Measurements from ENCODE around the gene HRH2. TPM values are rescaled to one million over a fixed set of nuclear protein-coding genes. Genes with fewer than 3 reads are reported as not detected.
A peak's percentile ranks its signal among the peaks of the same experiment; 100 is the strongest.

Gene HRH2
- polyA plus RNA-seq, 1 donor, result 2.1 TPM

GRCh38 chr5:175621971-175622370 is 35.9 kb upstream of the HRH2 start:
- H3K4me1 ChIP-seq (ENCODE audit: control insufficient read depth, insufficient read depth, low read length), result no peaks in the 10 kb centered on the region
- H3K9me3 ChIP-seq (ENCODE audit: control insufficient read depth, low read depth, low read length), result no peaks in the 10 kb centered on the region
- WGBS (ENCODE audit: insufficient coverage, low lambda C conversion rate), result 100% methylated on average over 1 of the region's 1 CpG
- DNase-seq, result no peak
- H3K4me3 ChIP-seq (ENCODE audit: low read length), result no peak overlapping the region
- no peak overlapping the region for H3K27ac ChIP-seq (ENCODE audit: low read length)
- H3K36me3 ChIP-seq (ENCODE audit: control insufficient read depth, insufficient read depth, low read length), result no peaks in the 10 kb centered on the region
- H3K27me3 ChIP-seq (ENCODE audit: control insufficient read depth, insufficient read depth, low read length), result no peaks in the 10 kb centered on the region

- no peaks in the 10 kb centered on the region for H3K9me3 ChIP-seq (ENCODE audit: control insufficient read depth, low read depth, low read length)
- H3K27me3 ChIP-seq (ENCODE audit: control insufficient read depth, insufficient read depth, low read length), result no peaks in the 10 kb centered on the region
- H3K4me1 ChIP-seq (ENCODE audit: control insufficient read depth, insufficient read depth, low read length), result no peaks in the 10 kb centered on the region
- no peak overlapping the region for H3K27ac ChIP-seq (ENCODE audit: low read length)
- H3K4me3 ChIP-seq (ENCODE audit: low read length), result no peak overlapping the region
- 60% methylated on average over 1 of the region's 7 CpGs for WGBS (ENCODE audit: insufficient coverage, low lambda C conversion rate)
- peak in 1 of 2 donors; percentile 11 for DNase-seq
- no peaks in the 10 kb centered on the region for H3K36me3 ChIP-seq (ENCODE audit: control insufficient read depth, insufficient read depth, low read length)
These were observed 34.8 kb upstream of the HRH2 start for GRCh38 chr5:175623088-175623487.

GRCh38 chr5:175624316-175624715 is 33.6 kb upstream of the HRH2 start:
- WGBS (ENCODE audit: insufficient coverage, low lambda C conversion rate), result no CpG with 5 or more reads among the region's 3 CpGs

GRCh38 chr5:175627005-175627404 is 30.9 kb upstream of the HRH2 start:
- no peak for DNase-seq
- H3K27me3 ChIP-seq (ENCODE audit: control insufficient read depth, insufficient read depth, low read length), result no peaks in the 10 kb centered on the region
- H3K4me1 ChIP-seq (ENCODE audit: control insufficient read depth, insufficient read depth, low read length), result no peaks in the 10 kb centered on the region
- no CpG with 5 or more reads among the region's 5 CpGs for whole genome bisulfite sequencing (ENCODE audit: insufficient coverage, low lambda C conversion rate)
- no peaks in the 10 kb centered on the region for H3K9me3 ChIP-seq (ENCODE audit: control insufficient read depth, low read depth, low read length)
- H3K27ac ChIP-seq (ENCODE audit: low read length), result no peak overlapping the region
- no peak overlapping the region for H3K4me3 ChIP-seq (ENCODE audit: low read length)
- no peaks in the 10 kb centered on the region for H3K36me3 ChIP-seq (ENCODE audit: control insufficient read depth, insufficient read depth, low read length)

More at GRCh38 chr5:175624316-175624715, 33.6 kb upstream of the HRH2 start:
- no peak for DNase-seq
- no peaks in the 10 kb centered on the region for H3K9me3 ChIP-seq (ENCODE audit: control insufficient read depth, low read depth, low read length)
- H3K27me3 ChIP-seq (ENCODE audit: control insufficient read depth, insufficient read depth, low read length), result no peaks in the 10 kb centered on the region
- H3K27ac ChIP-seq (ENCODE audit: low read length), result no peak overlapping the region
- H3K4me1 ChIP-seq (ENCODE audit: control insufficient read depth, insufficient read depth, low read length), result no peaks in the 10 kb centered on the region
- no peaks in the 10 kb centered on the region for H3K36me3 ChIP-seq (ENCODE audit: control insufficient read depth, insufficient read depth, low read length)
- no peak overlapping the region for H3K4me3 ChIP-seq (ENCODE audit: low read length)

- Histone ChIP-seq H3K4me1 (ENCODE audit: control insufficient read depth, insufficient read depth, low read length) (no peaks in the 10 kb centered on the region), H3K27ac (ENCODE audit: low read length) (no peak overlapping the region), H3K4me3 (ENCODE audit: low read length) (no peak overlapping the region), H3K27me3 (ENCODE audit: control insufficient read depth, insufficient read depth, low read length) (no peaks in the 10 kb centered on the region), H3K36me3 (ENCODE audit: control insufficient read depth, insufficient read depth, low read length) (no peaks in the 10 kb centered on the region), H3K9me3 (ENCODE audit: control insufficient read depth, low read depth, low read length) (no peaks in the 10 kb centered on the region)
- no peak for DNase-seq
- WGBS (ENCODE audit: insufficient coverage, low lambda C conversion rate), result no CpG with 5 or more reads among the region's 4 CpGs
These were observed 30.1 kb upstream of the HRH2 start for GRCh38 chr5:175627739-175628138.

- Histone ChIP-seq H3K4me1 (ENCODE audit: control insufficient read depth, insufficient read depth, low read length) (no peaks in the 10 kb centered on the region), H3K9me3 (ENCODE audit: control insufficient read depth, low read depth, low read length) (no peaks in the 10 kb centered on the region), H3K27ac (ENCODE audit: low read length) (no peak overlapping the region), H3K36me3 (ENCODE audit: control insufficient read depth, insufficient read depth, low read length) (no peaks in the 10 kb centered on the region), H3K4me3 (ENCODE audit: low read length) (no peak overlapping the region), H3K27me3 (ENCODE audit: control insufficient read depth, insufficient read depth, low read length) (no peaks in the 10 kb centered on the region)
- no peak for DNase-seq
- WGBS (ENCODE audit: insufficient coverage, low lambda C conversion rate), result 93% methylated on average over 3 of the region's 8 CpGs
These were observed 29.2 kb upstream of the HRH2 start for GRCh38 chr5:175628668-175629067.

- DNase-seq, result no peak
- WGBS (ENCODE audit: insufficient coverage, low lambda C conversion rate), result no CpG with 5 or more reads among the region's 6 CpGs
- no peaks in the 10 kb centered on the region for H3K36me3 ChIP-seq (ENCODE audit: control insufficient read depth, insufficient read depth, low read length)
- no peaks in the 10 kb centered on the region for H3K9me3 ChIP-seq (ENCODE audit: control insufficient read depth, low read depth, low read length)
- H3K27ac ChIP-seq (ENCODE audit: low read length), result no peak overlapping the region
- H3K4me3 ChIP-seq (ENCODE audit: low read length), result no peak overlapping the region
- H3K4me1 ChIP-seq (ENCODE audit: control insufficient read depth, insufficient read depth, low read length), result no peaks in the 10 kb centered on the region
- no peaks in the 10 kb centered on the region for H3K27me3 ChIP-seq (ENCODE audit: control insufficient read depth, insufficient read depth, low read length)
These were observed 28.6 kb upstream of the HRH2 start for GRCh38 chr5:175629261-175629660.

GRCh38 chr5:175629793-175630192 is 28.1 kb upstream of the HRH2 start:
- DNase-seq, result no peak
- Histone ChIP-seq H3K27me3 (ENCODE audit: control insufficient read depth, insufficient read depth, low read length) (no peaks in the 10 kb centered on the region), H3K27ac (ENCODE audit: low read length) (no peak overlapping the region), H3K4me1 (ENCODE audit: control insufficient read depth, insufficient read depth, low read length) (no peaks in the 10 kb centered on the region), H3K9me3 (ENCODE audit: control insufficient read depth, low read depth, low read length) (no peaks in the 10 kb centered on the region), H3K36me3 (ENCODE audit: control insufficient read depth, insufficient read depth, low read length) (no peaks in the 10 kb centered on the region), H3K4me3 (ENCODE audit: low read length) (no peak overlapping the region)
- WGBS (ENCODE audit: insufficient coverage, low lambda C conversion rate), result no CpG with 5 or more reads among the region's 1 CpG

GRCh38 chr5:175635854-175636584 is 21.9 kb upstream of the HRH2 start:
- WGBS (ENCODE audit: insufficient coverage, low lambda C conversion rate), result 94% methylated on average over 3 of the region's 7 CpGs
- Histone ChIP-seq H3K9me3 (ENCODE audit: control insufficient read depth, low read depth, low read length) (no peaks in the 10 kb centered on the region), H3K4me1 (ENCODE audit: control insufficient read depth, insufficient read depth, low read length) (no peaks in the 10 kb centered on the region), H3K4me3 (ENCODE audit: low read length) (no peak overlapping the region), H3K36me3 (ENCODE audit: control insufficient read depth, insufficient read depth, low read length) (no peaks in the 10 kb centered on the region), H3K27ac (ENCODE audit: low read length) (no peak overlapping the region), H3K27me3 (ENCODE audit: control insufficient read depth, insufficient read depth, low read length) (no peaks in the 10 kb centered on the region)
- DNase-seq, result no peak

GRCh38 chr5:175638305-175638704 is 19.6 kb upstream of the HRH2 start:
- Histone ChIP-seq H3K27ac (ENCODE audit: low read length) (no peak overlapping the region), H3K27me3 (ENCODE audit: control insufficient read depth, insufficient read depth, low read length) (no peaks in the 10 kb centered on the region)
- WGBS (ENCODE audit: insufficient coverage, low lambda C conversion rate), result no CpG with 5 or more reads among the region's 6 CpGs

More at GRCh38 chr5:175638305-175638704, 19.6 kb upstream of the HRH2 start:
- Histone ChIP-seq H3K4me3 (ENCODE audit: low read length) (no peak overlapping the region), H3K36me3 (ENCODE audit: control insufficient read depth, insufficient read depth, low read length) (no peaks in the 10 kb centered on the region), H3K9me3 (ENCODE audit: control insufficient read depth, low read depth, low read length) (no peaks in the 10 kb centered on the region), H3K4me1 (ENCODE audit: control insufficient read depth, insufficient read depth, low read length) (no peaks in the 10 kb centered on the region)
- no peak for DNase-seq
